Measurements from ENCODE around the gene UQCRH.
"Not testable (repeated sequence)": the region's sequence is repeated elsewhere in the genome, so short reads cannot be mapped to it uniquely, and the experiment has no call there.

UQCRH gene

DNA sequence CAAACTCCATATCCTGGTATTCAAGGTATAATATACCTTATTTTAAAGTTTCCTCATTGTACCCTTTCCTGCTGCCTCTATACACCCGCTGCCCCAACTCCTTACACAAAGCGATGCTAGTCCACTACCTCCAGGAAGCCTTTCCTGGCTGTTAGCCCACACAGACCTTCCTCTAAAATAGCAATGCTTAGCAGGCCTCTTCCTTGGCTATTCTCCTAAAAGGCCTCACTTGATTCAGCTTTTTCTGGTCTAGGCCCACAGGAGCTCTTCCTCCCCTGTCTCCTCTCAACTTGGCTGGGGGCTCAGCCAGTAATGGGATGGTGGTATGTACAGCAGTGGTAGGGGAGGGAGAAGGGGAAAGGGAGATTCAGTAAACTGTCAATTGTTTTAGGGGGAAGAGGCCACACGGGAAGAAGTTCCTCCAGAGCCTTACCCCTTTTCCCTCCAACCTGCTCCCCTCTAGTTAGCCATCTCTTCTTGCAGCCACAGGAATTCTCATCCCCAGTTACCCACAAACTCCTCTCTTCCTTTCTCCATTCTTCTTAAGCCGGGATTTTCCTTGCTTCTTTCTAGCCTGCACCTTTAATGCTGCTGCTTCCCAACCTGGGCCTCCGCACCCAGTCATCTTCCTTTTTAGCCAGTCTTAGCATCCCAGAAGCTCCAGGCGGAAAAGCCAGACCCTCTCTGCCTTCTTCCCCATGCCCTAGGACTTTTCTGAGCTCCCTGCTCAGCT is 2.7 kb upstream of the UQCRH start:
- DNase-seq (ENCODE audit: low read depth in 2 of 2) = no peak

DNA sequence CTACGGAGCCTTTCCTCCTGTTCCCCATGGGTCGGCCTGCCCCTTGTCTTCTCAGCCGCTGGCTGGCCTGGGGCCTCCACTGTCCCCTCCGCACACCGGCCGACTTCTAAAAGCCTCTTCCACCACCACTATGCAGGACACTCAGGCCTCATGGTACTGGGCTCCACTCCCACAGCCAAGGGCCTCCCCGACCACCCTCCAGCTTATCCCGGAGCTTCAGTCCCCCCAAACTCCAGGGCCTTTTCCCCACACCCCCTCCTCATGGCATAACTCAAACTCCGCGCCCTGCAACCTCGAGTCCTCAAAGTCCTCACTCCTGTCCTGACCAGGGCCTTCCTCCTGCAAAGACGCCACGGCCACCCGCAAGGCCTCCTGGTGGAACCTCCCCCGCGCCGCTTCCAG is 2.1 kb upstream of the UQCRH start:
- DNase-seq (ENCODE audit: low read depth in 2 of 2) = no peak

DNA sequence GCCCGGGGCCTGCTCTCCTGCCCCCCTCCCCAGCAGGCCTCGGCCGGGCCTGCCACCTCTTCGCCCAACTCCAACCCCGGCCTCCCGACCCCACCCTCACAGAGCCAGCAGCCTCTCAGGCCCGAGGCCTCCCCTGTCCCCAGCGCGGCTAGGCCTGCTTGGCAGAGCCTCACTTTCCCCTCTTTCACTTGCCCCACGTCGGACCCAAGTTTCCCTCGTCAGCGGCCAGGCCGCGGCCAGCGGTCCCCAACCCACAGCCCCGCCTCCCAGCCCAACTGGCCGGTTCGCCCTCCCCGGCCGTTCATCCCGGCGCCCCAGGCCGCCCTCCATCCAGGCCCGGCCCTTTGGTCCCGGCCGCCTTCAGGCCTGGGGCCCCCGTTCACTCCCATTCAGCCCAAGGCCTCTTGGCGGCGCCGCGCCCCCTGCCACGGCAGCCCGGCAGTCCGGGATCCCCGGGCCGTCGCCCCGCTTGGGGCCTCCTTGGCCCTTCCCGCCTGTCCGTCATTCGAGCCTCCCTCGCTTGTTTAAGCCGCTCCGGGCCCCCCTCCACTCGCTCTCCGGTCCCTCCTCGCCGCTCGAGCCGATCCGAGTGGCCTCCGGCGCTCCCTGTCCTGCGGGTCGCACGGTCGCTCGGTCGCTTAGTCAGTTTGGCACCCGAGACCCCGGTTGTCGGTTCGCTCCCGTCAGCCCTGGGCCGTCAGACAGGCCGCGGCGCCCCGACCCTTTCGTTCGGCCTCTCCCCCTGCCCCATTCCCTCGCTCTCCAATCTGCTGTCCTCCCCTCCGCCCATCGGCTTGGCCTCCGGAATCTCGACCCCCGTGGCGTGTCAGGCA is 1.5 kb upstream of the UQCRH start:
- peak; percentile 26 to 50 for DNase-seq (ENCODE audit: low read depth in 2 of 2)

DNA sequence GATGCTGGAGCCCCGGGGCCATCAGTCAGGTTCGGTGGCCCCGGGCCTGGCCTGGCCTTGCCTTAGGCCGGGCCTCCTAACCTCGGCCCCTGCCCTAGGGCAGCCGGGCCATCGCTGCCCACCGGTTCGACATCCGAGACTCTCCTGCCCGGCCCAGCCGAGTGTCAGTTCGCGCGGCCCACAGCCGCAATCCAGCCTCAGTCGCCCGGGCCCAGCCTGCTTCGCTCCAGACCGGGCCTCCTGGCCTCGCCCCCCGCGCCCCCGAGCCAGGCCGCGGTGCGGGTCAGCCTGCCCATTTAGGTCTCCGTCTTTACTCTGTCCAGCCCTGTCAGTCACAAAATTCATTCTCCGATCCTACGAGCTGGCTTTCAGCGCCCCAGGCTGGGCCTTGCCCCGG is 859 bp upstream of the UQCRH start:
- peak in 1 of 2 donors; percentile 11 for DNase-seq (ENCODE audit: low read depth in 2 of 2)

GRCh38 chr1:46303872-46304326 is 401 bp downstream of the UQCRH start:
- no peak for DNase-seq (ENCODE audit: low read depth in 2 of 2)

- no peak for DNase-seq (ENCODE audit: low read depth in 2 of 2)
Observed at GRCh38 chr1:46306159-46306530, 2.6 kb downstream of the UQCRH start.

DNA sequence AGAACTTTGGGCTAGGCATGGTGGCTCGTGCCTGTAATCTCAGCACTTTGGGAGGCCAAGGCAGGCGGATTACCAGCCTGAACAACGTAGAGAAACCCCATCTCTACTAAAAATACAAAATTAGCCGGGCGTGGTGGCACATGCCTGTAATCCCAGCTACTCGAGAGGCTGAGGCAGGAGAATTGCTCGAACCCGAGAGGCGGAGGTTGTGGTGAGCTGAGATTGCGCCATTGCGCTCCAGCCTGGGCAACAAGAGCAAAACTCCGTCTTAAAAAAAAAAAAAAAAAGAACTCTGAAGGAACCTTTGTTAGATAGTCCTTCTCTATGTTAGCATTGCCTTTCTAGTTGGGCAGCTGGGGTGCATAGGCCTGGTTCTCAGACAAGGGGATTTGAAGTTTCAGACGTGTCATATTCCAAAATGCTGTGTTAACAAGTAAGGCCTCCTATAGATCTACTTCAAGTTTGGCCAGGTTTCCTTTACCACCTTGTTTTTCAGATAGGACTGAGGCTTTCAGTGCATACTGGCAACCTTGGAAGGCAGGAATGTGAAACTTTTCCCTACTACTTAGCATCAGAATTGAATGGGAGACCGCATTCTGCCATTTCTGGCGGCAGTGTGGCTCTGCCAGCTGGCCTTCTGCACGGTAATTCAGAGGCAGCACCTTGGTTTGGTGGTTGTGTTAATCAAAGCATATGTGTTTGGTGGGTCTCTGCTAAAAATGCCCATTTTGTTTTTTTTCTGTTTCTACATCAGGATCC is 6.1 kb downstream of the UQCRH start:
- DNase-seq (ENCODE audit: low read depth in 2 of 2) = no peak

DNA sequence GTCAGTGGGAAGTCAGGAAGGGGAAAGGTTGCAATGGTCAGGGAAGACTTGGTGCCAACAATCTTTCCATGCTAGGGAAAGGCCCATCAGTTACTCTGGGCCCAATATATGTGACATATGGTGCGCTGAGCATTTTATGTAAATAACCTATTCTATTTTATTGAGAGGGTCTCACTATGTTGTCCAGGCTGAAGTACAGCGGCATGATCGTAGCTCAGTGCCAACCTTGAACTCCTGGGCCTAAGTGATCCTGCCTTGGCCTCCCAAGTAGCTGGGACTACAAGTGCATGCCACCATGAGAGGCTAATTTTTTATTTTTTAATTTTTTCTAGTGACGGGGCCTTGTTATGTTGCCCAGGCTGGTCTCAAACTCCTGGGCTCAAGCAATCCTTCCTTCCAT is 6.8 kb downstream of the UQCRH start:
- no peak for DNase-seq (ENCODE audit: low read depth in 2 of 2)

DNA sequence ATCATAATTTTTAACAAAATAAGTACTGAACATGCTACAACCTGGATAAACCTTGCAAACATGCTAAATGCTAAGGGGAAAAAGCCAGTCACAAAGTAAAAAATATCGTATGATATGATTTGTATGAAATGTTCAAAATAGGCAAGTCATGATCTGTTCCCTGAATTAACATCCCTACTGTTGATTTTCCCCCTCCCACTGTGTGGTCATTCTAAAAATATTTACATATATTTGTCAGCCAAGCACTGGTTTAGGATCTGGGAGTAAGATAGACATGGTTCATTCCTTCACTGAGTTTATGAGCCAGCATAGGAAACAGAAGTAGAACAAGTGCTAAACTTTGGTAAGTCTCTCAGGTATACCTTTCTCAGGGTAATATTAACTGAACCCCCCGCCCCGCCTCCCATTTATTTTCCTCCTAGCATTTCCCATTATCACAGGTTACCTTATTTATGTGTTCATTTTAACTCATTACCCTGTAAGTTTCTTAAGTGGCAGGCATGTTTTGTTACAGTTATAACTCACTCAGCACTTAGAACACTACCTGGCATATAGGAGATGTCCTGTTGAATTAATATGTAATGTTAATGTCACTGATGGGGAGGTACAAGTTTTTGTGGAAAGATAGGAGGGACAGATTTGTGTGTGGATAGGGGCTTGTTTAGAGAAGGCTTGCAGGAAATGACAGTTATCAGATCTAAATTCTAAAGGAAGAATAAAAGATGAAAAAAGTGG is 12.3 kb downstream of the UQCRH start:
- DNase-seq (ENCODE audit: low read depth in 2 of 2) = no peak

GRCh38 chr1:46317323-46317722 is 13.8 kb downstream of the UQCRH start:
- no peak for DNase-seq (ENCODE audit: low read depth in 2 of 2)

- DNase-seq (ENCODE audit: low read depth in 2 of 2) = not testable (repeated sequence)
Observed at GRCh38 chr1:46319301-46319700, 15.8 kb downstream of the UQCRH start.

- not testable (repeated sequence) for DNase-seq (ENCODE audit: low read depth in 2 of 2)
Observed at GRCh38 chr1:46319960-46320914, 16.7 kb downstream of the UQCRH start.

- DNase-seq (ENCODE audit: low read depth in 2 of 2) = not testable (repeated sequence)
Observed at GRCh38 chr1:46322191-46322590, 18.7 kb downstream of the UQCRH start.

DNA sequence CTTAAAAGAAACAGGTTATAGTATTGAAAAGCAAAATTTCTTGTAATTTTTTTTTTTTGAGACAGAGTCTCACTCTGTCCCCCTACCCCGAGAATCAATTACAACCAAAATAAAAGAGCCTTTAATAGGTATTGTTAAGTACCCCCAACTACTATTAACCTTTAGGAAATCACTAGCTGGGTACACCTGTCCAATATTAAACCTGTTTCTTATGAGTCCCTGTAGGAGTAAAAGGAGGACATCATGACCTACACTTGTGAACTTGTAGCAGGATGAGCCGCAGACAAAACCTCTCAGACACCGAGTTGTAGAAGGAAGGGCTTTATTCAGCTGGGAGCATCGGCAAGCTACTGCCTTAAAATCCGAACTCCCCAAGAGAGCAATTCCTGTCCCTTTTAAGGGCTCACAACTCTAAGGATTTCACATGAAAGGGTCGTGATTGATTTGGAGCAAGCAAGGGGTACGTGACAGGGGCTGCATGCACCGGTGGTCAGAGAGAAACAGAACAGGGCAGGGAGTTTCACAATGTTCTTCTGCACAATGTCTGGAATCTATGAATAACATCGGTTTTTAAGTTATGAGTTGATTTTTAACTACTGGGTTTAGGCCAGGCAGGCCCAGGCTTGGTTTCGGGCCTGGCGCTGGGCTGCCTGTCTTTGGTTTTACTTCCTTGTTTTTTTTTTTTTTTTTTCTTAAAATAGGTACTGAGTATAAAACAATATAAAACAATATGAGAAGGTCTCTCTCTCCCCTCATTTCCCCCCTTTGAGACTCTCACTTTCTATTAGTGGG is 22.0 kb downstream of the UQCRH start:
- DNase-seq (ENCODE audit: low read depth in 2 of 2) = not testable (repeated sequence)

GRCh38 chr1:46328182-46328581 is 24.7 kb downstream of the UQCRH start:
- DNase-seq (ENCODE audit: low read depth in 2 of 2) = not testable (repeated sequence)

DNA sequence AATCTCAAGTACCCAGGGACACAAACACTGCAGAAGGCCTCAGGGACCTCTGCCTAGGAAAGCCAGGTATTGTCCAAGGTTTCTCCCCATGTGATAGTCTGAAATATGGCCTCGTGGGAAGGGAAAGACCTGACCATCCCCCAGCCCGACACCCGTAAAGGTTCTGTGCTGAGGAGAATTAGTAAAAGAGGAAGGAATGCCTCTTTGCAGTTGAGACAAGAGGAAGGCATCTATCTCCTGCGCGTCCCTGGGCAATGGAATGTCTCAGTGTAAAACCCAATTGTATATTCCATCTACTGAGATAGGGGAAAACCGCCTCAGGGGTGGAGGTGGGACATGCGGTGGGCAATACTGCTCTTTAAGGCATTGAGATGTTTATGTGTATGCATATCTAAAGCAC is 26.3 kb downstream of the UQCRH start:
- DNase-seq (ENCODE audit: low read depth in 2 of 2) = not testable (repeated sequence)

- not testable (repeated sequence) for DNase-seq (ENCODE audit: low read depth in 2 of 2)
Observed at GRCh38 chr1:46330381-46330780, 26.9 kb downstream of the UQCRH start.

GRCh38 chr1:46331786-46332540 is 28.5 kb downstream of the UQCRH start:
- DNase-seq (ENCODE audit: low read depth in 2 of 2) = not testable (repeated sequence)
